Measurements from ENCODE around the gene TAF3.

DNA sequence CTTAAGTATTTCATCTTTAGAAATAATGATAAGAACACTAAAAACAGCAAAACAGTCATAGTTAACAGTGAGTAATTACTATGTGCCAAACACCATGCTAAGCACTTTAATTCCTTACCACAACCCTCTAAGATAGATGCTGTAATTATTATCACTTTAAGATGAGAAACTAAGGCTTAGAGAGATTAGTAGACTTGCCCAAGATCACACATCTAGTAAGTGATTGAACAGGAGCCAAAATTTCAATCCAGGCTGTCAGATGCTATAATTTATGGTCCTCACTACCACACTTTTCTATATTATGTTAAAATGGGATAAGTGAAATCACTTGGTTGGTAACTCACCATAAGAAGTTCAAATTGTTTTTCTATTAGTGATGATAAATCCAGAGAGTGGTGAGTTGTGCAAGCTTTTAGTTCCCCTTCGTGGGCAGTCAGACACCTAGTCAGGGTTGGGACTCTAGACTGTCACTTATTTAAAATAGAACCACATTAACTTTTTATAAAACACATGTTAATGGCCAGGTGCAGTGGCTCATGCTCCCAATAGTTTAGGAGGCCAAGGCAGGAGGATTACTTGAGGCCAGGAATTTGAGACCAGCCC is 150.3 kb downstream of the TAF3 start:
- TF ChIP-seq EP300 (IDR thresholded peaks at IDR 0.05; ENCODE audit: borderline replicate concordance in 1 of 2, low read depth in 1 of 2, low read length in 1 of 2) = no peak
- no peak for TF ChIP-seq GABPA (IDR thresholded peaks at IDR 0.05; ENCODE audit: low read depth)
